OCI-LY7 (cell line): ENCODE results near the gene KL. TPM values are rescaled to one million over a fixed set of nuclear protein-coding genes. Genes with fewer than 3 reads are reported as not detected.

ENCODE experiments used
- BruUV-seq: library from RNA; stranded (reverse); fragments of 400-500 nt; replicated peaks from 2 replicates; lab custom pipeline; 2021; lab: Mats Ljungman, UMichigan
- CTCF ChIA-PET: fragments of 300-600 bp; sonication (Branson Sonifier 250); formaldehyde crosslinking; loops from one replicate; lab custom pipeline; 2022; ENCODE audit warnings: antibody characterized with exemption; ENCODE audit not compliant: unreplicated experiment; lab: Charles Lee
- POLR2A ChIA-PET: fragments of 300-600 bp; sonication (Branson Sonifier 250); formaldehyde crosslinking; loops from one replicate; lab custom pipeline; 2022; ENCODE audit warnings: antibody characterized with exemption; lab: Charles Lee
- DNase-seq: peaks from one replicate; pipeline ENCODE4 v3.0.0-alpha.2; 2015; ENCODE audit warnings: low spot score
- H2AFZ ChIP-seq: fragments of 200-600 bp; sonication (generic), shearing (Covaris generic); 2 replicates; pipeline ENCODE4 v1.6.1; 2014; ENCODE audit warnings: mild to moderate bottlenecking, antibody characterized with exemption, low read length, moderate library complexity
- H3K27ac ChIP-seq: fragments of 200-600 bp; sonication (generic); 2 replicates; pipeline ENCODE4 v1.5.1; 2014; ENCODE audit warnings: mixed run types, low read depth, mild to moderate bottlenecking, moderate library complexity, low read length, inconsistent platforms; ENCODE audit not compliant: poor library complexity, severe bottlenecking
- H3K36me3 ChIP-seq: fragments of 200-600 bp; sonication (generic); 2 replicates; pipeline ENCODE4 v1.6.1; 2014; ENCODE audit warnings: mild to moderate bottlenecking, antibody characterized with exemption, low read length, moderate library complexity, mixed read lengths; ENCODE audit not compliant: insufficient read depth
- H3K4me1 ChIP-seq: fragments of 200-600 bp; sonication (generic); 2 replicates; pipeline ENCODE4 v1.5.1; 2014; ENCODE audit warnings: mild to moderate bottlenecking, low read length; ENCODE audit not compliant: insufficient read depth, poor library complexity, severe bottlenecking
- H3K4me2 ChIP-seq: fragments of 200-600 bp; sonication (generic); 2 replicates; pipeline ENCODE4 v1.6.1; 2014; ENCODE audit warnings: mild to moderate bottlenecking, low read length
- H3K4me3 ChIP-seq: fragments of 200-600 bp; sonication (generic); 2 replicates; pipeline ENCODE4 v1.5.1; 2014; ENCODE audit warnings: mild to moderate bottlenecking, low read depth, low read length; ENCODE audit not compliant: poor library complexity, severe bottlenecking
- H3K79me2 ChIP-seq: fragments of 200-600 bp; sonication (generic); 2 replicates; pipeline ENCODE4 v1.6.1; 2016; ENCODE audit warnings: low read depth, mild to moderate bottlenecking, low read length, moderate library complexity, mixed read lengths; ENCODE audit not compliant: insufficient read depth
- H3K9me2 ChIP-seq: fragments of 200-600 bp; sonication (generic); 2 replicates; pipeline ENCODE4 v1.6.1; 2016; ENCODE audit warnings: mild to moderate bottlenecking, low read length, mixed read lengths; ENCODE audit not compliant: insufficient read depth
- H3K9me3 ChIP-seq: fragments of 200-600 bp; sonication (generic); 2 replicates; pipeline ENCODE4 v1.6.1; 2014; ENCODE audit warnings: mild to moderate bottlenecking, mixed run types, low read length, mixed read lengths
- H4K20me1 ChIP-seq: fragments of 200-600 bp; sonication (generic); 2 replicates; pipeline ENCODE4 v1.6.1; 2014; ENCODE audit warnings: mild to moderate bottlenecking, antibody characterized with exemption, low read length, moderate library complexity, mixed read lengths; ENCODE audit not compliant: insufficient read depth
- CTCF ChIP-seq: fragments of 200-600 bp; sonication (generic); conservative IDR thresholded peaks from 2 replicates; pipeline ENCODE4 v1.5.1; 2014; ENCODE audit warnings: mild to moderate bottlenecking, antibody characterized with exemption, low read length, moderate library complexity, mixed read lengths
- EZH2phosphoT487 ChIP-seq: fragments of 200-600 bp; sonication (generic); IDR thresholded peaks from 2 replicates; pipeline ENCODE4 v1.6.1; 2018; ENCODE audit warnings: low read depth, borderline replicate concordance, mild to moderate bottlenecking, mixed run types, antibody characterized with exemption, low read length, moderate library complexity, mixed read lengths
- intact Hi-C: fragments of 100-400 bp; cut with micrococcal nuclease; formaldehyde crosslinking; loops from one replicate; pipeline ENCODE4 v1.10.0; 2022; ENCODE audit not compliant: unreplicated experiment
- total RNA-seq, 2 experiments: library from RNA; depleted of rRNA in 1 of 2; stranded (reverse); fragments of >200 nt in 1 of 2; shearing (Covaris generic) in 1 of 2; gene quantifications; 2 replicates each; pipeline ENCODE4 v1.2.3, GENCODE V29; 2014 to 2022

KL gene
- total RNA-seq, 2 experiments from 2014 or later, result not detected

- no peaks in the 10 kb centered on the region for H3K9me2 ChIP-seq
- DNase-seq, result no peak
- no peak overlapping the region for H3K27ac ChIP-seq
- TF ChIP-seq CTCF, result no peak
- no peak for TF ChIP-seq EZH2phosphoT487
- H3K9me3 ChIP-seq, result no peaks in the 10 kb centered on the region
- BruUV-seq, result no TSS peak
- no peak overlapping the region for H3K4me3 ChIP-seq
- H4K20me1 ChIP-seq, result no peaks in the 10 kb centered on the region
- H3K4me1 ChIP-seq, result no peaks in the 10 kb centered on the region
- POLR2A ChIA-PET, result no interaction called here
- H3K79me2 ChIP-seq, result no peaks in the 10 kb centered on the region
- intact Hi-C loops, result no loop called here
- no peak overlapping the region for H2AFZ ChIP-seq
- H3K36me3 ChIP-seq, result no peaks in the 10 kb centered on the region
- CTCF ChIA-PET, result no interaction called here
- no peak overlapping the region for H3K4me2 ChIP-seq
Measured at GRCh38 chr13:33060815-33061214, 44.6 kb downstream of the KL start.

GRCh38 chr13:33066329-33066728 lies 50.1 kb downstream of the KL start:
- Histone ChIP-seq H3K9me3 (no peaks in the 10 kb centered on the region), H3K27ac (no peak overlapping the region), H3K4me3 (no peak overlapping the region), H2AFZ (no peak overlapping the region), H3K4me1 (no peaks in the 10 kb centered on the region), H3K9me2 (no peaks in the 10 kb centered on the region), H3K36me3 (no peaks in the 10 kb centered on the region), H4K20me1 (no peaks in the 10 kb centered on the region), H3K4me2 (no peak overlapping the region), H3K79me2 (no peaks in the 10 kb centered on the region)
- TF ChIP-seq CTCF (no peak), EZH2phosphoT487 (no peak)
- no TSS peak for BruUV-seq
- ChIA-PET POLR2A (no interaction called here), CTCF (no interaction called here)
- intact Hi-C loops, result no loop called here
- no peak for DNase-seq

- Histone ChIP-seq H3K4me3 (no peak overlapping the region), H2AFZ (no peak overlapping the region), H3K4me2 (no peak overlapping the region), H3K4me1 (no peaks in the 10 kb centered on the region), H3K27ac (no peak overlapping the region), H4K20me1 (no peaks in the 10 kb centered on the region), H3K9me2 (no peaks in the 10 kb centered on the region), H3K36me3 (no peaks in the 10 kb centered on the region), H3K9me3 (no peaks in the 10 kb centered on the region), H3K79me2 (no peaks in the 10 kb centered on the region)
- intact Hi-C loops, result no loop called here
- TF ChIP-seq EZH2phosphoT487 (no peak), CTCF (peak; percentile 55)
- ChIA-PET CTCF (no interaction called here), POLR2A (interaction anchor here (0.6 kb wide), 1 partner anchor 528 kb away, joined by 6 read pairs; no protein-coding TSS in a partner anchor)
- BruUV-seq, result no TSS peak
- peak; percentile 4 for DNase-seq
Measured at GRCh38 chr13:33069365-33069764, 53.1 kb downstream of the KL start.
